Keratinocyte (primary cell): Measurements from ENCODE around the gene ADGRL3. TPM values are rescaled to one million over a fixed set of nuclear protein-coding genes. Genes with fewer than 3 reads are reported as not detected.

Source experiments
- DNase-seq: peaks from one replicate; pipeline ENCODE4 v3.0.0-alpha.2; 2011; ENCODE audit warnings: low read depth, missing footprints, low spot score
- FAIRE-seq: peaks from 2 replicates; lab custom pipeline; 2011; peaks lifted over from hg19 to GRCh38; lab: Jason Lieb, UNC
- H2AFZ ChIP-seq: 2 replicates; pipeline ENCODE4 v1.6.0; 2012; ENCODE audit warnings: low read length, control low read depth, inconsistent platforms; ENCODE audit not compliant: control insufficient read depth
- H3K27ac ChIP-seq: 2 replicates; pipeline ENCODE4 v1.5.1; 2011; ENCODE audit warnings: low read length; ENCODE audit not compliant: control insufficient read depth, insufficient read depth
- H3K27me3 ChIP-seq: 3 replicates; pipeline ENCODE4 v1.6.0; 2011; ENCODE audit warnings: low read length; ENCODE audit not compliant: control insufficient read depth, insufficient read depth; ENCODE audit errors: extremely low read depth
- H3K36me3 ChIP-seq, 2 experiments: 2 replicates in 1 of 2; 3 replicates in 1 of 2; pipeline ENCODE4 v1.5.1; 2011; ENCODE audit warnings: low read length in 2 of 2, mild to moderate bottlenecking in 1 of 2; ENCODE audit not compliant: control insufficient read depth in 2 of 2, insufficient read depth in 2 of 2; ENCODE audit errors: extremely low read depth in 1 of 2
- H3K4me1 ChIP-seq: 3 replicates; pipeline ENCODE4 v1.5.1; 2011; ENCODE audit warnings: low read length; ENCODE audit not compliant: control insufficient read depth, insufficient read depth; ENCODE audit errors: extremely low read depth
- H3K4me2 ChIP-seq: 3 replicates; pipeline ENCODE4 v1.6.0; 2011; ENCODE audit warnings: low read depth, low read length; ENCODE audit not compliant: control insufficient read depth, insufficient read depth; ENCODE audit errors: extremely low read depth
- H3K4me3 ChIP-seq, 3 experiments: fragments of 200-600 bp in 1 of 3; sonication (generic) in 1 of 3; 2 replicates in 2 of 3; 3 replicates in 1 of 3; pipeline ENCODE4 v1.5.1; 2011 to 2016; ENCODE audit warnings: low read length in 3 of 3, mild to moderate bottlenecking in 3 of 3, control low read depth in 2 of 3, inconsistent platforms in 1 of 3, low read depth in 1 of 3, mixed read lengths in 1 of 3, mixed run types in 1 of 3, moderate library complexity in 1 of 3; ENCODE audit not compliant: control insufficient read depth in 2 of 3, insufficient read depth in 2 of 3; ENCODE audit errors: extremely low read depth in 1 of 3
- H3K79me2 ChIP-seq: 2 replicates; pipeline ENCODE4 v1.6.0; 2012; ENCODE audit warnings: low read length; ENCODE audit not compliant: control insufficient read depth, insufficient read depth
- H3K9ac ChIP-seq: 3 replicates; pipeline ENCODE4 v1.6.0; 2011; ENCODE audit warnings: low read length; ENCODE audit not compliant: control insufficient read depth, insufficient read depth; ENCODE audit errors: extremely low read depth
- H3K9me1 ChIP-seq: 3 replicates; pipeline ENCODE4 v1.6.0; 2011; ENCODE audit warnings: low read length; ENCODE audit not compliant: control insufficient read depth, insufficient read depth; ENCODE audit errors: extremely low read depth
- H3K9me3 ChIP-seq: 2 replicates; pipeline ENCODE4 v1.5.1; 2012; ENCODE audit warnings: low read depth, low read length; ENCODE audit not compliant: control insufficient read depth
- H4K20me1 ChIP-seq: 3 replicates; pipeline ENCODE4 v1.6.0; 2011; ENCODE audit warnings: low read length; ENCODE audit not compliant: control insufficient read depth, insufficient read depth; ENCODE audit errors: extremely low read depth
- EZH2 ChIP-seq: IDR thresholded peaks from one replicate; pipeline ENCODE4 v1.6.1; 2012; ENCODE audit warnings: inconsistent platforms, mild to moderate bottlenecking, low read length, moderate library complexity
- dilution Hi-C: fragments of 300-500 bp; cut with MboI; formaldehyde crosslinking; loops from one replicate; pipeline ENCODE4 v1.7.0; 2020; ENCODE audit warnings: low sequenced_read_pairs; ENCODE audit not compliant: extremely low pct_ligation_motif_present
- polyA plus RNA-seq, 5 experiments: library from polyadenylated mRNA; depleted of rRNA in 3 of 5; stranded (reverse) in 3 of 5; stranded (forward) in 1 of 5; unstranded in 1 of 5; fragments of >200 nt; gene quantifications; 1 replicate in 1 of 5; 2 replicates in 3 of 5; 3 replicates in 1 of 5; pipeline versions ENCODE4 v1.2.1 to v1.2.3, GENCODE V29; 2011 to 2012; ENCODE audit warnings: missing spikeins in 2 of 5, low read depth in 1 of 5, low replicate concordance in 1 of 5
- TF ChIP-seq, protein P1 (sequence below), 3 experiments: IDR thresholded peaks in 1 of 3; conservative IDR thresholded peaks in 1 of 3; optimal IDR thresholded peaks in 1 of 3; 2 replicates in 2 of 3; 3 replicates in 1 of 3; pipeline versions ENCODE3 to v1.5.1; 2011; ENCODE audit warnings: low read length in 3 of 3, mild to moderate bottlenecking in 3 of 3, moderate library complexity in 2 of 3, control low read depth in 1 of 3, inconsistent platforms in 1 of 3; ENCODE audit not compliant: insufficient read depth in 2 of 3; ENCODE audit errors: extremely low read depth in 1 of 3

Gene ADGRL3
- polyA plus RNA-seq, 1 donor (not counting 4 experiments of a cell fraction or from before 2014, with no cell fraction given): 0.18 TPM

DNA sequence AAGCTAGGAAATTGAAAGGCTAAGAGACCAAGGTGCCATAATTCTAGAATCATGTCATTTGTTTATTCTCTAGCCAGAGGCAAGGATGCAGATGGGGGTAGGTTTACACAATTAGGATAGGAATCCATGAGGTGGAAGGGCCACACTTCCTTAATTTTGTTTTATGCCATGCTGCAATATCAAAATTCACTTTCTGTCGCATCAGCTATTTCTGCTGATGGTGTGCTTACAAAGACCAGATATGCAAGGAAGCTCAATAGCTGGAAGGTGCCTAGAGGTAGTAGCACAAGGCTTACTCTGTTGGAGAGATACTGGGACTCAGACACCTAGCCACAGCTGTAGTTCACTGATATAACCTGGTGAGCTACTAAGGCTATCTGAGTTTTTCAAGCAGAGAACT lies 328.5 kb downstream of the ADGRL3 start:
- Histone ChIP-seq H3K36me3 (no peaks in the 10 kb centered on the region), H3K79me2 (no peaks in the 10 kb centered on the region), H2AFZ (no peak overlapping the region), H3K9ac (no peak overlapping the region), H3K27ac (no peak overlapping the region), H3K27me3 (no peaks in the 10 kb centered on the region), H3K4me1 (peaks cover 8% of the 10 kb centered on the region), H4K20me1 (no peaks in the 10 kb centered on the region), H3K9me3 (no peaks in the 10 kb centered on the region), H3K4me2 (no peak overlapping the region), H3K4me3 (no peak overlapping the region), H3K9me1 (no peaks in the 10 kb centered on the region)
- DNase-seq (no peak), FAIRE-seq (no peak)
- TF ChIP-seq, protein P1, sequence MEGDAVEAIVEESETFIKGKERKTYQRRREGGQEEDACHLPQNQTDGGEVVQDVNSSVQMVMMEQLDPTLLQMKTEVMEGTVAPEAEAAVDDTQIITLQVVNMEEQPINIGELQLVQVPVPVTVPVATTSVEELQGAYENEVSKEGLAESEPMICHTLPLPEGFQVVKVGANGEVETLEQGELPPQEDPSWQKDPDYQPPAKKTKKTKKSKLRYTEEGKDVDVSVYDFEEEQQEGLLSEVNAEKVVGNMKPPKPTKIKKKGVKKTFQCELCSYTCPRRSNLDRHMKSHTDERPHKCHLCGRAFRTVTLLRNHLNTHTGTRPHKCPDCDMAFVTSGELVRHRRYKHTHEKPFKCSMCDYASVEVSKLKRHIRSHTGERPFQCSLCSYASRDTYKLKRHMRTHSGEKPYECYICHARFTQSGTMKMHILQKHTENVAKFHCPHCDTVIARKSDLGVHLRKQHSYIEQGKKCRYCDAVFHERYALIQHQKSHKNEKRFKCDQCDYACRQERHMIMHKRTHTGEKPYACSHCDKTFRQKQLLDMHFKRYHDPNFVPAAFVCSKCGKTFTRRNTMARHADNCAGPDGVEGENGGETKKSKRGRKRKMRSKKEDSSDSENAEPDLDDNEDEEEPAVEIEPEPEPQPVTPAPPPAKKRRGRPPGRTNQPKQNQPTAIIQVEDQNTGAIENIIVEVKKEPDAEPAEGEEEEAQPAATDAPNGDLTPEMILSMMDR (optimal IDR thresholded peaks at IDR 0.05 in 1 of 3, IDR thresholded peaks at IDR 0.05 in 1 of 3, conservative IDR thresholded peaks at IDR 0.05 in 1 of 3; ENCODE audit: extremely low read depth in 1 of 3, insufficient read depth in 2 of 3, low read length in 3 of 3): no peak
- no peak for TF ChIP-seq EZH2
- dilution Hi-C loops: no loop called here

DNA sequence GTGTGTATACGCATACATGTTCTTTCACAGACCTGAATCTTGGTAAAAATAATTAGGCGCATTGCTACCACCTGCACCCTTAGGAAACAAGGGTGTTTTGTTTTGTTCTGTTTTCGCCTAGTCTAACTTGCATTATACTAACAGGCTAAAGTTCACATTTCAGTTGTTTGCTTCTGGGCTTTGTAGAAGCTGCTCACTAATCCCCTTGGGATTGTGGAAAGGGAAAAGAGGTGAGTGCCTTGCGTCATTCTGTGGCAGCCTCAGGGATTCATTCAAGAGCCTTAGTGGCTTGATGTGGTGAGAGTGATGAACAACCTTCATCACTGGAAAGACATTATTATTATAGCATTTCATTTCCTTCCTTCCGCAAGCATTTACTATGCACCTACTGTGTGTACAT lies 331.1 kb downstream of the ADGRL3 start:
- no peak for DNase-seq
- no peaks in the 10 kb centered on the region for H3K27me3 ChIP-seq
- H3K79me2 ChIP-seq: no peaks in the 10 kb centered on the region
- H3K4me2 ChIP-seq: no peak overlapping the region
- no peaks in the 10 kb centered on the region for H3K36me3 ChIP-seq
- no peak overlapping the region for H2AFZ ChIP-seq
- TF ChIP-seq, protein P1 (optimal IDR thresholded peaks at IDR 0.05 in 1 of 3, IDR thresholded peaks at IDR 0.05 in 1 of 3, conservative IDR thresholded peaks at IDR 0.05 in 1 of 3; ENCODE audit: extremely low read depth in 1 of 3, insufficient read depth in 2 of 3, low read length in 3 of 3): no peak
- no peak for TF ChIP-seq EZH2
- peaks cover 8% of the 10 kb centered on the region for H3K4me1 ChIP-seq
- no peaks in the 10 kb centered on the region for H3K9me3 ChIP-seq
- no peaks in the 10 kb centered on the region for H3K9me1 ChIP-seq
- no peak overlapping the region for H3K9ac ChIP-seq
- no peak overlapping the region for H3K4me3 ChIP-seq
- dilution Hi-C loops: no loop called here
- H3K27ac ChIP-seq: no peak overlapping the region
- no peaks in the 10 kb centered on the region for H4K20me1 ChIP-seq
- FAIRE-seq: no peak
